ENCODE measurements around the gene MGMT.

DNA sequence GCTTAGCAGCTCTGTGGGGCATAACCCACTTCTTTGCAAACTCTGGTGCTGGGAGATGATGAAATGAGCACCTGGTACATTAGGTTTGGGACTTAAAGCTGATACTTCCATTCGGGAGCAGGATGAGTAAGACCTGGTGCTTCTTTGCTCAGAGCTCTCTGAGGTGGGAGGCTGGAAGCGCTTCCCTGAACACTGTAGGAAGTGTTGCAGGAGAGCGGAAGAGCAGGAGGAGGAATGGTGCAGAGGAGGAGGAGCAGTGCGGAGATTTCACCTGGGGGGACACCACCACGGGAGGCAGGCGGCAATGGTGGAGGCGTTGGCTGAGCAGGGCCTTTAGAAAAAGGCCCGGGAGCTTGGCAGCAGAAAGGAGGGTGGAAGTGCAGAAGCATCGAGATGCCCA is 142.5 kb downstream of the MGMT start:
- TF ChIP-seq POLR2A (IDR thresholded peaks at IDR 0.05; ENCODE audit: borderline replicate concordance, extremely low read depth, insufficient read depth, insufficient read length) (no peak), EGR1 (IDR thresholded peaks at IDR 0.05; ENCODE audit: low read depth) (no peak), RAD21 (IDR thresholded peaks at IDR 0.05; ENCODE audit: low read depth) (no peak), TCF7L2 (IDR thresholded peaks at IDR 0.05; ENCODE audit: borderline replicate concordance, extremely low read depth, insufficient read depth, insufficient read length) (no peak), POLR2AphosphoS5 (IDR thresholded peaks at IDR 0.05; ENCODE audit: low read depth, low read length) (no peak), EZH2 (IDR thresholded peaks at IDR 0.05) (no peak), SIN3A (IDR thresholded peaks at IDR 0.05; ENCODE audit: low read depth) (no peak), FOSL1 (IDR thresholded peaks at IDR 0.05; ENCODE audit: low read depth) (no peak), ELF1 (IDR thresholded peaks at IDR 0.05; ENCODE audit: borderline replicate concordance, low read depth) (no peak), JUND (IDR thresholded peaks at IDR 0.05) (no peak), CEBPB (IDR thresholded peaks at IDR 0.05; ENCODE audit: low read depth) (no peak), YY1 (IDR thresholded peaks at IDR 0.05; ENCODE audit: extremely low read depth, insufficient replicate concordance, low read depth, low read length) (no peak)
- TF ChIP-seq, protein P1, sequence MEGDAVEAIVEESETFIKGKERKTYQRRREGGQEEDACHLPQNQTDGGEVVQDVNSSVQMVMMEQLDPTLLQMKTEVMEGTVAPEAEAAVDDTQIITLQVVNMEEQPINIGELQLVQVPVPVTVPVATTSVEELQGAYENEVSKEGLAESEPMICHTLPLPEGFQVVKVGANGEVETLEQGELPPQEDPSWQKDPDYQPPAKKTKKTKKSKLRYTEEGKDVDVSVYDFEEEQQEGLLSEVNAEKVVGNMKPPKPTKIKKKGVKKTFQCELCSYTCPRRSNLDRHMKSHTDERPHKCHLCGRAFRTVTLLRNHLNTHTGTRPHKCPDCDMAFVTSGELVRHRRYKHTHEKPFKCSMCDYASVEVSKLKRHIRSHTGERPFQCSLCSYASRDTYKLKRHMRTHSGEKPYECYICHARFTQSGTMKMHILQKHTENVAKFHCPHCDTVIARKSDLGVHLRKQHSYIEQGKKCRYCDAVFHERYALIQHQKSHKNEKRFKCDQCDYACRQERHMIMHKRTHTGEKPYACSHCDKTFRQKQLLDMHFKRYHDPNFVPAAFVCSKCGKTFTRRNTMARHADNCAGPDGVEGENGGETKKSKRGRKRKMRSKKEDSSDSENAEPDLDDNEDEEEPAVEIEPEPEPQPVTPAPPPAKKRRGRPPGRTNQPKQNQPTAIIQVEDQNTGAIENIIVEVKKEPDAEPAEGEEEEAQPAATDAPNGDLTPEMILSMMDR (IDR thresholded peaks at IDR 0.05 in 2 of 3, conservative IDR thresholded peaks at IDR 0.05 in 1 of 3; ENCODE audit: borderline replicate concordance in 1 of 3, insufficient read depth in 1 of 3, low read depth in 2 of 3, low read length in 2 of 3), result no peak
- TF ChIP-seq, protein P2, sequence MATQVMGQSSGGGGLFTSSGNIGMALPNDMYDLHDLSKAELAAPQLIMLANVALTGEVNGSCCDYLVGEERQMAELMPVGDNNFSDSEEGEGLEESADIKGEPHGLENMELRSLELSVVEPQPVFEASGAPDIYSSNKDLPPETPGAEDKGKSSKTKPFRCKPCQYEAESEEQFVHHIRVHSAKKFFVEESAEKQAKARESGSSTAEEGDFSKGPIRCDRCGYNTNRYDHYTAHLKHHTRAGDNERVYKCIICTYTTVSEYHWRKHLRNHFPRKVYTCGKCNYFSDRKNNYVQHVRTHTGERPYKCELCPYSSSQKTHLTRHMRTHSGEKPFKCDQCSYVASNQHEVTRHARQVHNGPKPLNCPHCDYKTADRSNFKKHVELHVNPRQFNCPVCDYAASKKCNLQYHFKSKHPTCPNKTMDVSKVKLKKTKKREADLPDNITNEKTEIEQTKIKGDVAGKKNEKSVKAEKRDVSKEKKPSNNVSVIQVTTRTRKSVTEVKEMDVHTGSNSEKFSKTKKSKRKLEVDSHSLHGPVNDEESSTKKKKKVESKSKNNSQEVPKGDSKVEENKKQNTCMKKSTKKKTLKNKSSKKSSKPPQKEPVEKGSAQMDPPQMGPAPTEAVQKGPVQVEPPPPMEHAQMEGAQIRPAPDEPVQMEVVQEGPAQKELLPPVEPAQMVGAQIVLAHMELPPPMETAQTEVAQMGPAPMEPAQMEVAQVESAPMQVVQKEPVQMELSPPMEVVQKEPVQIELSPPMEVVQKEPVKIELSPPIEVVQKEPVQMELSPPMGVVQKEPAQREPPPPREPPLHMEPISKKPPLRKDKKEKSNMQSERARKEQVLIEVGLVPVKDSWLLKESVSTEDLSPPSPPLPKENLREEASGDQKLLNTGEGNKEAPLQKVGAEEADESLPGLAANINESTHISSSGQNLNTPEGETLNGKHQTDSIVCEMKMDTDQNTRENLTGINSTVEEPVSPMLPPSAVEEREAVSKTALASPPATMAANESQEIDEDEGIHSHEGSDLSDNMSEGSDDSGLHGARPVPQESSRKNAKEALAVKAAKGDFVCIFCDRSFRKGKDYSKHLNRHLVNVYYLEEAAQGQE (IDR thresholded peaks at IDR 0.05; ENCODE audit: low read depth), result no peak
